Measurements from ENCODE around the gene VMP1.
"Not testable (repeated sequence)": the region's sequence is repeated elsewhere in the genome, so short reads cannot be mapped to it uniquely, and the experiment has no call there.

The VMP1 gene

GRCh38 chr17:59790910-59791309, 83.5 kb downstream of the VMP1 start:
- no peak overlapping the region for H2BK5ac ChIP-seq (ENCODE audit: low read length)
- H3K27me3 ChIP-seq (ENCODE audit: insufficient read depth, low read length, poor library complexity), result no peaks in the 10 kb centered on the region
- DNase-seq, result no peak
- WGBS (ENCODE audit: extremely low coverage, insufficient coverage, low lambda C conversion rate), result no CpG with 5 or more reads among the region's 4 CpGs
- no peak overlapping the region for H3K9ac ChIP-seq (ENCODE audit: low read length)
- no peak overlapping the region for H2BK120ac ChIP-seq (ENCODE audit: low read depth, low read length)
- no peak overlapping the region for H3K23ac ChIP-seq (ENCODE audit: low read length)
- no peak overlapping the region for H4K5ac ChIP-seq (ENCODE audit: low read length)
- H3K4me1 ChIP-seq (ENCODE audit: control insufficient read depth, low read depth, low read length), result peaks cover 4% of the 10 kb centered on the region
- H3K18ac ChIP-seq (ENCODE audit: low read length), result no peak overlapping the region
- H3K27ac ChIP-seq (ENCODE audit: low read depth, low read length), result no peak overlapping the region
- H3K79me2 ChIP-seq (ENCODE audit: control insufficient read depth, insufficient read depth, low read length), result no peaks in the 10 kb centered on the region
- H2AK5ac ChIP-seq (ENCODE audit: low read length), result no peak overlapping the region
- no peak overlapping the region for H3K4me2 ChIP-seq (ENCODE audit: low read length)
- no peaks in the 10 kb centered on the region for H3K36me3 ChIP-seq (ENCODE audit: control insufficient read depth, insufficient read depth, low read length)
- no peak overlapping the region for H3K56ac ChIP-seq (ENCODE audit: low read length)
- no peak overlapping the region for H3K4me3 ChIP-seq (ENCODE audit: low read length)
- H3K4ac ChIP-seq (ENCODE audit: low read depth, low read length), result no peak overlapping the region
- H2BK15ac ChIP-seq (replicated peaks; ENCODE audit: low read depth), result no peak overlapping the region
- H4K8ac ChIP-seq (ENCODE audit: low read depth, low read length), result no peak overlapping the region
- no peaks in the 10 kb centered on the region for H3K79me1 ChIP-seq (ENCODE audit: low read length)

DNA sequence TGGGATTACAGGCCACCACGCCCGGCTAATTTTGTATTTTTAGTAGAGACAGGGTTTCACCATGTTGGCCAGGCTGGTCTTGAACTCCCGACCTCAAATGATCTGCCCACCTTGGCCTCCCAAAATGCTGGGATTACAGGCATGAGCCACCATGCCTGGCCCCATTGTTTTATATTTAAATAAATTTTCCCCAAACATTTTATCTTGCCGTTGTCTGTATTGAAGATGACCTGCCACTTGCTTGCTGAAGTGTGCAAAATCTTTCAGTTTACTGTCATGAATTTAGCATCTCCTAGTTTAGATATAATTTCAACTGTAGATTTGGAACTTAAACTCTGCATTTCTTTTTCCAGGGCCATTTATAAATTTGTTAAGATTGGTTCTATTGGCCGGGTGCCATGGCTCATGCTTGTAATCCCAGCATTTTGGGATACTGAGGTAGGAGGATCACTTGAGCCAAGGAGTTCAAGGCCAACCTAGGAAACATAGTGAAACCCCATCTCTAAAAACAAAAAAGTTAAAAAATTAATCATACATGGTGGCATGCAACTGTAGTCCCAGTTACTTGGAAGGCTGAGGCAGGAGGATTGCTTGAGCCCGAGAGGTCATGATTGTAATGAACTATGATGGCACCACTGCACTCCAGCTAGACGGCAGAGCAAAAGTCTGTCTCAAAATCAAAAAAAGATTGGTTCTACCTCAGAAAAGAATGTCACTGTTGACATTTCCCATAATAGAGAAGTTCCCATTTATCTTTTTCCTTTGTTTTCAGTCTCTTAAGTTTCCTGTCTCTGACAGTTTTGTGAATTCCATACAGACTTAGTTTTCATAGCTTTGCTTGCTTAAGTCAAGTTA, 84.4 kb downstream of the VMP1 start:
- H3K36me3 ChIP-seq (ENCODE audit: control insufficient read depth, insufficient read depth, low read length), result no peaks in the 10 kb centered on the region
- H3K79me2 ChIP-seq (ENCODE audit: control insufficient read depth, insufficient read depth, low read length), result no peaks in the 10 kb centered on the region
- no peak overlapping the region for H4K8ac ChIP-seq (ENCODE audit: low read depth, low read length)
- no peak overlapping the region for H3K18ac ChIP-seq (ENCODE audit: low read length)
- H3K56ac ChIP-seq (ENCODE audit: low read length), result no peak overlapping the region
- H2BK15ac ChIP-seq (replicated peaks; ENCODE audit: low read depth), result no peak overlapping the region
- no peak overlapping the region for H3K9ac ChIP-seq (ENCODE audit: low read length)
- H3K27ac ChIP-seq (ENCODE audit: low read depth, low read length), result no peak overlapping the region
- H2BK120ac ChIP-seq (ENCODE audit: low read depth, low read length), result no peak overlapping the region
- H3K4me2 ChIP-seq (ENCODE audit: low read length), result no peak overlapping the region
- H3K27me3 ChIP-seq (ENCODE audit: insufficient read depth, low read length, poor library complexity), result no peaks in the 10 kb centered on the region
- H3K4ac ChIP-seq (ENCODE audit: low read depth, low read length), result no peak overlapping the region
- H2AK5ac ChIP-seq (ENCODE audit: low read length), result no peak overlapping the region
- peaks cover 2% of the 10 kb centered on the region for H3K4me1 ChIP-seq (ENCODE audit: control insufficient read depth, low read depth, low read length)
- no peak overlapping the region for H3K23ac ChIP-seq (ENCODE audit: low read length)
- H4K5ac ChIP-seq (ENCODE audit: low read length), result no peak overlapping the region
- no peak overlapping the region for H3K4me3 ChIP-seq (ENCODE audit: low read length)
- WGBS (ENCODE audit: extremely low coverage, insufficient coverage, low lambda C conversion rate), result no CpG with 5 or more reads among the region's 7 CpGs
- no peaks in the 10 kb centered on the region for H3K79me1 ChIP-seq (ENCODE audit: low read length)
- no peak overlapping the region for H2BK5ac ChIP-seq (ENCODE audit: low read length)
- no peak for DNase-seq

DNA sequence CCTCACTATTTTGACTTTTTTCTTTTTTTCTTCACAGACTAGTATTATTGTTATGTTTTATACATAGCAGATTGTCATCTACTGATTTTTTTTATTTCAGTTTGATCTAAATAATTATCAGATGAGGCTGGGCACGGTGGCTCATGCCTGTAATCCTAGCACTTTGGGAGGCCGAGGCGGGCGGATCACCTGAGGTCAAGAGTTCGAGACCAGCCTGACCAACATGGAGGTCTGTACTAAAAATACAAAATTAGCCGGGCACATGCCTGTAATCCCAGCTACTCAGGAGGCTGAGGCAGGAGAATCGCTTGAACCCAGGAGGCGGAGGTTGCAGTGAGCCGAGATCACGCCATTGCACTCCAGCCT, 85.0 kb downstream of the VMP1 start:
- H3K4me3 ChIP-seq (ENCODE audit: low read length); H3K79me2 ChIP-seq (ENCODE audit: control insufficient read depth, insufficient read depth, low read length); H3K4ac ChIP-seq (ENCODE audit: low read depth, low read length); H3K23ac ChIP-seq (ENCODE audit: low read length); H3K9ac ChIP-seq (ENCODE audit: low read length); H3K27me3 ChIP-seq (ENCODE audit: insufficient read depth, low read length, poor library complexity); H3K27ac ChIP-seq (ENCODE audit: low read depth, low read length); H3K18ac ChIP-seq (ENCODE audit: low read length); H4K5ac ChIP-seq (ENCODE audit: low read length); H2BK120ac ChIP-seq (ENCODE audit: low read depth, low read length); H4K8ac ChIP-seq (ENCODE audit: low read depth, low read length); H2BK5ac ChIP-seq (ENCODE audit: low read length); H3K4me2 ChIP-seq (ENCODE audit: low read length); H3K56ac ChIP-seq (ENCODE audit: low read length); DNase-seq; H3K79me1 ChIP-seq (ENCODE audit: low read length); H2AK5ac ChIP-seq (ENCODE audit: low read length); H2BK15ac ChIP-seq (replicated peaks; ENCODE audit: low read depth); H3K4me1 ChIP-seq (ENCODE audit: control insufficient read depth, low read depth, low read length); H3K36me3 ChIP-seq (ENCODE audit: control insufficient read depth, insufficient read depth, low read length): not testable (repeated sequence)
- no CpG with 5 or more reads among the region's 10 CpGs for WGBS (ENCODE audit: extremely low coverage, insufficient coverage, low lambda C conversion rate)

- no peak overlapping the region for H4K5ac ChIP-seq (ENCODE audit: low read length)
- no CpG with 5 or more reads among the region's 6 CpGs for WGBS (ENCODE audit: extremely low coverage, insufficient coverage, low lambda C conversion rate)
- H2BK5ac ChIP-seq (ENCODE audit: low read length), result no peak overlapping the region
- no peak overlapping the region for H3K4me3 ChIP-seq (ENCODE audit: low read length)
- no peaks in the 10 kb centered on the region for H3K27me3 ChIP-seq (ENCODE audit: insufficient read depth, low read length, poor library complexity)
- no peak for DNase-seq
- no peaks in the 10 kb centered on the region for H3K4me1 ChIP-seq (ENCODE audit: control insufficient read depth, low read depth, low read length)
- H3K23ac ChIP-seq (ENCODE audit: low read length), result no peak overlapping the region
- no peak overlapping the region for H2BK120ac ChIP-seq (ENCODE audit: low read depth, low read length)
- no peak overlapping the region for H3K27ac ChIP-seq (ENCODE audit: low read depth, low read length)
- no peak overlapping the region for H3K9ac ChIP-seq (ENCODE audit: low read length)
- H3K79me1 ChIP-seq (ENCODE audit: low read length), result no peaks in the 10 kb centered on the region
- no peak overlapping the region for H2AK5ac ChIP-seq (ENCODE audit: low read length)
- H3K4ac ChIP-seq (ENCODE audit: low read depth, low read length), result no peak overlapping the region
- H3K56ac ChIP-seq (ENCODE audit: low read length), result no peak overlapping the region
- H3K36me3 ChIP-seq (ENCODE audit: control insufficient read depth, insufficient read depth, low read length), result no peaks in the 10 kb centered on the region
- no peak overlapping the region for H2BK15ac ChIP-seq (replicated peaks; ENCODE audit: low read depth)
- no peaks in the 10 kb centered on the region for H3K79me2 ChIP-seq (ENCODE audit: control insufficient read depth, insufficient read depth, low read length)
- H4K8ac ChIP-seq (ENCODE audit: low read depth, low read length), result no peak overlapping the region
- no peak overlapping the region for H3K4me2 ChIP-seq (ENCODE audit: low read length)
- no peak overlapping the region for H3K18ac ChIP-seq (ENCODE audit: low read length)
Measured at GRCh38 chr17:59793205-59793604, 85.8 kb downstream of the VMP1 start.

- H3K4me3 ChIP-seq (ENCODE audit: low read length), result no peak overlapping the region
- H2BK5ac ChIP-seq (ENCODE audit: low read length), result no peak overlapping the region
- H3K4ac ChIP-seq (ENCODE audit: low read depth, low read length), result no peak overlapping the region
- no peak overlapping the region for H3K9ac ChIP-seq (ENCODE audit: low read length)
- no peaks in the 10 kb centered on the region for H3K79me2 ChIP-seq (ENCODE audit: control insufficient read depth, insufficient read depth, low read length)
- H3K18ac ChIP-seq (ENCODE audit: low read length), result no peak overlapping the region
- WGBS (ENCODE audit: extremely low coverage, insufficient coverage, low lambda C conversion rate), result no CpG with 5 or more reads among the region's 4 CpGs
- H4K8ac ChIP-seq (ENCODE audit: low read depth, low read length), result no peak overlapping the region
- no peak overlapping the region for H2BK15ac ChIP-seq (replicated peaks; ENCODE audit: low read depth)
- no peak overlapping the region for H2AK5ac ChIP-seq (ENCODE audit: low read length)
- H3K56ac ChIP-seq (ENCODE audit: low read length), result no peak overlapping the region
- H4K5ac ChIP-seq (ENCODE audit: low read length), result no peak overlapping the region
- H3K4me1 ChIP-seq (ENCODE audit: control insufficient read depth, low read depth, low read length), result no peaks in the 10 kb centered on the region
- no peaks in the 10 kb centered on the region for H3K36me3 ChIP-seq (ENCODE audit: control insufficient read depth, insufficient read depth, low read length)
- H2BK120ac ChIP-seq (ENCODE audit: low read depth, low read length), result no peak overlapping the region
- no peaks in the 10 kb centered on the region for H3K79me1 ChIP-seq (ENCODE audit: low read length)
- no peak overlapping the region for H3K23ac ChIP-seq (ENCODE audit: low read length)
- no peak for DNase-seq
- H3K27ac ChIP-seq (ENCODE audit: low read depth, low read length), result no peak overlapping the region
- H3K4me2 ChIP-seq (ENCODE audit: low read length), result no peak overlapping the region
- H3K27me3 ChIP-seq (ENCODE audit: insufficient read depth, low read length, poor library complexity), result no peaks in the 10 kb centered on the region
Measured at GRCh38 chr17:59796138-59796537, 88.7 kb downstream of the VMP1 start.

GRCh38 chr17:59796785-59797205, 89.3 kb downstream of the VMP1 start:
- Histone ChIP-seq H3K4ac (ENCODE audit: low read depth, low read length) (no peak overlapping the region), H4K8ac (ENCODE audit: low read depth, low read length) (no peak overlapping the region), H3K4me1 (ENCODE audit: control insufficient read depth, low read depth, low read length) (no peaks in the 10 kb centered on the region), H3K23ac (ENCODE audit: low read length) (no peak overlapping the region), H3K79me1 (ENCODE audit: low read length) (no peaks in the 10 kb centered on the region), H3K9ac (ENCODE audit: low read length) (no peak overlapping the region), H2BK5ac (ENCODE audit: low read length) (no peak overlapping the region), H3K36me3 (ENCODE audit: control insufficient read depth, insufficient read depth, low read length) (no peaks in the 10 kb centered on the region), H2BK120ac (ENCODE audit: low read depth, low read length) (no peak overlapping the region), H3K18ac (ENCODE audit: low read length) (no peak overlapping the region), H2BK15ac (replicated peaks; ENCODE audit: low read depth) (no peak overlapping the region), H3K79me2 (ENCODE audit: control insufficient read depth, insufficient read depth, low read length) (no peaks in the 10 kb centered on the region), H4K5ac (ENCODE audit: low read length) (no peak overlapping the region), H3K27ac (ENCODE audit: low read depth, low read length) (no peak overlapping the region), H3K27me3 (ENCODE audit: insufficient read depth, low read length, poor library complexity) (no peaks in the 10 kb centered on the region), H2AK5ac (ENCODE audit: low read length) (no peak overlapping the region), H3K4me2 (ENCODE audit: low read length) (no peak overlapping the region), H3K4me3 (ENCODE audit: low read length) (no peak overlapping the region), H3K56ac (ENCODE audit: low read length) (no peak overlapping the region)
- no CpG with 5 or more reads among the region's 2 CpGs for WGBS (ENCODE audit: extremely low coverage, insufficient coverage, low lambda C conversion rate)
- no peak for DNase-seq
